Stimulated activated CD4-positive, alpha-beta T cell treated with anti-CD3 and anti-CD28 coated beads, TNF-alpha, amount 100 ng/mL, for 1 hour (primary cell): ENCODE measurements around the gene ARHGAP30.
A peak's percentile ranks its signal among the peaks of the same experiment; 100 is the strongest.
"Not testable (repeated sequence)": the region's sequence is repeated elsewhere in the genome, so short reads cannot be mapped to it uniquely, and the experiment has no call there.

Experiments
- DNase-seq, 3 donors: peaks; one replicate each; pipeline ENCODE4 v3.0.0-alpha.2; 2020; ENCODE audit warnings: low read depth in 3 of 3, low spot score in 1 of 3

Gene ARHGAP30

DNA sequence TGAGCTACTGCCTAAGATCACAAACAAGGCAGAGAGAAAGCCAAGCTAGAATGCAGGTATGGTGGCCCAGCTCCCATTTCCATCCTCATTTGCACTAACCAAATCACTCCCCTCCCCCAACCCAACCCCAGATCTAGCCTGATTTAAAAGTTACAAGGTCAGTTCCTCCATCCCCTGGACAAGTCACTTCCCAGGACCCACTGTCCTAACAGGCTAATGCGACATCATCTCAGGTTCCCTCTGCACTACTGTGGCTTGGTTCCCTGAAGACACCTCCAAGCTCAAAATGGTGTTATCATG, 51.1 kb downstream of the ARHGAP30 start:
- DNase-seq: no peak

DNA sequence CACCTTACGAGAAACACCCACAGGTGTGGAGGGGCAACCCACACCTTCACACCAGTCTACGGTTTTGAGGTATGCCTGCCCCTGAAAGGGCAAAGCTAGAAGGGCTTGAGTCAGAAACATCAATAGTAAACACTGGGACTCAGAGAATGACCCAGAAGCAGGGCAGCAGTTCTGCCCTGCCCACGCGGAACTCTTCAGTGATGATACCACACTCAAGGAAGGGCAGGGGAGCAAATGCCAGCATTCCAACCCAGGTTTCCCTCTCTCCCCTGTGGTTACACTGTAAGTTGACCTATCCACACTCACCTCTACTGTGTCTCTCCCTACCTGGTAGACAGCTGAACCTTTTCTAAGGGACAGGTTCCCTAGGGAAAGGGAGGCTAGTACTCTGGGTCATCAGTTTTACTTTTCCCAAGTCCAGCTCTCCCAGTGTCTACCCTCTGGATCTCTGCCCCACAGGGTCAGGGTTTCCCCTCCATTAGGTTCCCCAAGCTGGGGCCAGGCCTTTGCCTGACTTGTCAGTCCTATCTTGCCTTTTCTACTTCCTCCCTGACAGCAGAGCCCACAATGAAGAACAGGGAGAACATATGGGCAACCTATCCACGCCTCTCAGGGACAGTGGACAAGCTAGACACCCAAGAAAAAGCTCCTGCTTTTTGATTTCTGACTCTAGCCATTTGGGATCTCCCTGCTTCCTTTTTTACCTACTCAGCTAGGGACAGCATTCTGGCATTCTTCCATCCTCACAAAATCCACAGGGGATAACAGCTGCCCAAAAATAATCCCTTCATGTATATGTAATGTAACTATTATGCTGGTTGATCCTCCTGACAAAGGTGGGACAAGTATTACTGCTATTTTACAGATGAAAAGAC, 51.7 kb downstream of the ARHGAP30 start:
- DNase-seq: no peak

GRCh38 chr1:161017181-161017580, 52.5 kb downstream of the ARHGAP30 start:
- not testable (repeated sequence) for DNase-seq

- not testable (repeated sequence) for DNase-seq
These were observed 53.0 kb downstream of the ARHGAP30 start for GRCh38 chr1:161016683-161017082.

DNA sequence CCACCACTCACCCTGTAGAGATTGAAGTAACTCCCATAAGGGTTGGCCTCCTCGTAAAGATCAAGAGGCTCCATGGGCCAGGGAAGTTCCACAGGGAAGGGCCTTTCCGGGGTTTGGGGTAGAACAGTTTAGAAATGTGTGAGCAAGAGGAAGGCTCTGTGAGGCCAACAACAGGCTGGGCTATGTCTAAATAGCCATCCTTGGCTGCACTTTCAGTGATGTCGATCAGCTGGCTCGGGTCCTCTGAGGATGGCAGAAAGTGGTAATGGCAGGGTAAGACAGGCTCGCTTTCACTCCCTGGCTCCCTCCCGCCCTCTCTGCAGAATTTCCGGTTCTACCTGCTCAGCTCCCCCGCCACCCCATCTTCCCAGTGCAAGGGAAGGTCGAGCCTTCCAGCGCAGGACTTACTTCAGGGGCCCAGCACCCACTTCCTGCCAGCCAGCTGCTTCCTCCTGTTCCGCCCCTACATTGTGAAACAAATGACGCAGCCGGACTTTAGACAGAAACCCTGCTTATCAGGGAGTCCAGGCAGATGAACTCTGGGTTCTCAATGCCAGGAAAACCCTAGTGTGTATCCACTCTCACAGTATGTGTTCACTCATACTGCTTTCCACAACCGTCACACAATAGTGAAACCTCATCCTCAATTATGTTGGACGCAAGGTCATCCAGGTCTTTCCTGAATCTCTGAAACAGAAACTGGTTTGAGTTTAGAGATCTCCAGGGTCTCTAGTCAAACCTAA, 56.0 kb downstream of the ARHGAP30 start:
- peak in 2 of 3 donors; percentile 10 to 25 for DNase-seq

- DNase-seq: no peak
These were observed 56.6 kb downstream of the ARHGAP30 start for GRCh38 chr1:161013131-161013487.

DNA sequence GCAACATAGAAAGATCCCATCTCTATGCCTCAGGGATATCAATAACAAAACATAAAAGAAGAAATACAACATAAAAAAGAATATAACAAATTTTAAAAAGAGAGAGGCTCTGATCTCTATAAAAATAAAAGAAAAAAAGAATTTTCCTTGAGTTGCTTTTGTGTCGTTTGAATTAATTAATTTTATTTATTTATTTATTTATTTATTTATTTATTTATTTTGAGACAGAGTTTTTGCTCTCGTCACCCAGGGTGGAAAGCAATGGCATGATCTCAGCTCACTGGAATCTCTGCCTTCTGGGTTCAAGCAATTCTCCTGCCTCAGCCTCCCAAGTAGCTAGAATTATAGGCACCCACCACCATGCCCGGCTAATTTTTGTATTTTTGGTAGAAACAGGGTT, 57.3 kb downstream of the ARHGAP30 start:
- no peak for DNase-seq

- DNase-seq: no peak
These were observed 60.0 kb downstream of the ARHGAP30 start for GRCh38 chr1:161009602-161010211.

GRCh38 chr1:161008869-161009510, 60.7 kb downstream of the ARHGAP30 start:
- no peak for DNase-seq

DNA sequence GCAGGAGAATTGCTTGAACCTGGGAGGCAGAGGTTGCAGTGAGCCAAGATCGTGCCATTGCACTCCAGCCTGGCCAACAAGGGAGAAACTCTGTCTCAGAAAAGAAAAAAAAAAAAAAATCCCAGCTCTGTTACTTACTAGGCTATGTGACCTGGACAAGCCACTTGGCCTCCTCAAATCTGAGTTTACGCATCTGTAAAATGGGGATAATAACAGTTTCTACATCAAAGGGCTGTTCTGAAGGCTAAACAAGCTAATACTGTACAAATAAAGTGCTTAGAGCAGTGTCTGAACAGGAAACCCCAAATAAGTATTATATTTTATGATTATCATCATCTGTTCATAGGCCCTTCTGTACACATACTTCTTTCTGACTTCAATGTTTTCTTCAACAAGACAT, 62.3 kb downstream of the ARHGAP30 start:
- DNase-seq: no peak

DNA sequence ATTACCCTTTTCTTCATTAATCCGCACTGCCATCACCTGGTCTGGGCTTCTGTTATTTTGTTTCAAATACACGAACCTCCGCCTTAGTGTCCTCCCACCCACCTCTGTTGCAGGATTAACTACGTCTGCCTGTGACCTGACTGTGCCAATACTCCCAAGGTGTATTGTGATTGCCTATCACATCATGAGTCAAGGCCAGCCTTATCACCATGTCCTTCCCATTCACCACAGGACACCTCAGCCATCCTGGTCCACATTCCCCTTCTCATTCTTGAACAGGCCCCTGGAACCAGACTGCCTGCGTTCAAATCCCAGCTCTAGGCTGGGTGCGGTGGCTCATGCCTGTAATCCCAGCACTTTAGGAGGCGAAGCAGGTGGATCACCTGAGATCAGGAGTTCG, 63.1 kb downstream of the ARHGAP30 start:
- DNase-seq: no peak

DNA sequence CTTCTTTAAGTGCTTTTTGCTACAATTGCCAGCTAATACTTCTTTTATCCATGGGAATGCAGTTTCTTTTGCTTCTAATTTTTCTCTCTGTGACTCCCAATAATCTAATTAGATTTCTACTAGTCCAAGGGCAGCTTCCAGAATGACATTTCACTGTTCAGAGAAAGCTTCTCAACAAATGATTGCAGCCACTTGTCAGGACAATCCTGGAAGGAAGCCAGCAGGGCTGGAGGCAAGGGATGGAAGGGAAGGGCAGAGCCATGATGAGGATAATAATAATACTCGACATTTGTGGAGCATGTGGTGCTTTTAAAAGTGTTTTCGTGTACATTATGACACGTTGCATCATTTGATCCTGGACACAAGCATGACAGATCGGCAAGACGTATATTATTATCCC, 68.2 kb downstream of the ARHGAP30 start:
- no peak for DNase-seq

GRCh38 chr1:161000736-161001480, 68.8 kb downstream of the ARHGAP30 start:
- DNase-seq: no peak

DNA sequence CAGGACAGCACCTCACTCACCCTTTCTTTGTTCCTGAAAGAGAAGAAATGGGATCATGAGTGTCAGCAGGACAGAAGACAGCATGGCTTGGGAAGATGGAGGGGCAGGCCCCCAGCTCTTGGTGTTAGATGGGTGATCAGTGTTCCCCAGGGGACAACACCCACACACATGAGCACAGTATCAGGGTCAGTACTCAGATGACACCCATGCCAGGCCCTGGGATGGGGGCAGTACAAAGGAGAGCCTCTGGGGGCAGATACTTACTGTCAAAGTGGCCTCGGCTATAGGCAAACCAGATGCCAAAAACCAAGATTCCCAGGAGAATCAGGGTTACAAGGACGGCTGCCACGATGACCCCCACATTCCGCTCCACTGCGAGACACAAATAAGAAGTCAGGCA, 70.3 kb downstream of the ARHGAP30 start:
- DNase-seq: no peak

DNA sequence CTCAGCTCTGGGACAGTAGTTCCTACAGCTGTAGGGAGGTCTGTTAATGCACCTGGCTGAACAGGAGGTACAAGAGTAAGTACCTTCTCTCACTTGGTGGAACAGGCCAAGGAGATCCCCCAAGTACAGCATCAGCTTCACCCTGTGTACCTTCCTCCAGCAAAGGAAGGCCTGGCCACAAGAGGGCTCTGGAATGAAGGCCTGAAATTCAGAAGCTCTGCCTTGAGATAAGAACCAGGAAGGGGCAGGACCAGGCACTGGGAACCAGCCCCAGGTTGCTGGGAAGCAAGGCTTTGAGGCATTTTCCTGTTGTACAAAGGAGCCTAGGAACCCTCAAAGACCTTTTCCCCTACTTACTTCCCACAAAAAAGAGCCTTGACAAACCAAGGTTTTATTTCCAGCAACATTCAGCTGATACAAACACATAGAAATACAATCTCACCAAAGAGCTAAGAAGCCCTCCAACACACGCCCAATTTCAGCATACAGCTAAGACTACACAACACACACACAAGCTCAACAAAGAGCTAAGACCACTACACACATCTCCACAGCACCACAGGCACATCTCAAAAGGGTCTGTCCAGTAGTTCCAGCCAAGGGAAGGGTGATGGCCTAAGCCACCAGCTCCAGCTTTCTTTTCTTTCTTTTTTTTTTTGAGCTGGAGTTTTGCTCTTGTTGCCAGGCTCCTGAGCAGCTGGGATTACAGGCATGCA, 72.2 kb downstream of the ARHGAP30 start:
- peak in 1 of 3 donors; percentile 25 for DNase-seq
